OCI-LY1 (cell line): ENCODE measurements around the gene CAPG.

Source experiments
- H2AFZ ChIP-seq: fragments of 200-600 bp; sonication (generic), shearing (Covaris generic); 2 replicates; pipeline ENCODE4 v1.6.0; 2014; ENCODE audit warnings: antibody characterized with exemption, mild to moderate bottlenecking, low read length
- H3F3A ChIP-seq: fragments of 200-600 bp; sonication (generic), shearing (Covaris generic); 2 replicates; pipeline ENCODE4 v1.6.0; 2014; ENCODE audit warnings: mild to moderate bottlenecking, antibody characterized with exemption, low read length, moderate library complexity; ENCODE audit not compliant: insufficient read depth
- H3K27ac ChIP-seq: fragments of 200-600 bp; sonication (generic); 2 replicates; pipeline ENCODE4 v1.5.1; 2014; ENCODE audit warnings: low read length, mixed run types, mild to moderate bottlenecking, low read depth; ENCODE audit not compliant: poor library complexity, severe bottlenecking
- H3K27me3 ChIP-seq: fragments of 200-600 bp; sonication (generic); 2 replicates; pipeline ENCODE4 v1.6.0; 2014; ENCODE audit warnings: antibody characterized with exemption, mild to moderate bottlenecking, low read length, moderate library complexity; ENCODE audit not compliant: insufficient read depth
- H3K36me3 ChIP-seq: fragments of 200-600 bp; sonication (generic); 2 replicates; pipeline ENCODE4 v1.6.1; 2014; ENCODE audit warnings: mild to moderate bottlenecking, antibody characterized with exemption, low read length, moderate library complexity, mixed read lengths; ENCODE audit not compliant: insufficient read depth
- H3K4me1 ChIP-seq: fragments of 200-600 bp; sonication (generic); 2 replicates; pipeline ENCODE4 v1.5.1; 2014; ENCODE audit warnings: mild to moderate bottlenecking, low read length, moderate library complexity; ENCODE audit not compliant: insufficient read depth, severe bottlenecking
- H3K4me2 ChIP-seq: fragments of 200-600 bp; sonication (generic), shearing (Covaris generic); 2 replicates; pipeline ENCODE4 v1.6.1; 2014; ENCODE audit warnings: low read length
- H3K4me3 ChIP-seq: fragments of 200-600 bp; sonication (generic); 2 replicates; pipeline ENCODE4 v1.5.1; 2014; ENCODE audit warnings: low read length, low read depth, mild to moderate bottlenecking, mixed read lengths; ENCODE audit not compliant: poor library complexity, severe bottlenecking
- H3K79me2 ChIP-seq: fragments of 200-600 bp; shearing (Covaris generic); 2 replicates; pipeline ENCODE4 v1.6.1; 2016; ENCODE audit warnings: mixed run types, low read length, mixed read lengths; ENCODE audit not compliant: insufficient read depth
- H3K9ac ChIP-seq: fragments of 200-600 bp; sonication (generic), shearing (Covaris generic); 2 replicates; pipeline ENCODE4 v1.6.1; 2014; ENCODE audit warnings: mild to moderate bottlenecking, low read length, mixed read lengths
- H3K9me2 ChIP-seq: fragments of 200-600 bp; sonication (generic), shearing (Covaris generic); 2 replicates; pipeline ENCODE4 v1.6.1; 2014; ENCODE audit warnings: low read depth, mild to moderate bottlenecking, low read length, mixed read lengths
- H3K9me3 ChIP-seq: fragments of 200-600 bp; shearing (Covaris generic); 2 replicates; pipeline ENCODE4 v1.6.1; 2014; ENCODE audit warnings: low read length, mixed read lengths
- H4K20me1 ChIP-seq: fragments of 200-600 bp; sonication (generic), shearing (Covaris generic); 2 replicates; pipeline ENCODE4 v1.6.0; 2016; ENCODE audit warnings: mild to moderate bottlenecking, low read length; ENCODE audit not compliant: insufficient read depth
- CTCF ChIP-seq: fragments of 200-600 bp; sonication (generic), shearing (Covaris generic); IDR thresholded peaks from 2 replicates; pipeline ENCODE4 v1.5.1; 2017; ENCODE audit warnings: mild to moderate bottlenecking, antibody characterized with exemption, low read length, moderate library complexity, mixed read lengths
- EZH2 ChIP-seq: fragments of 200-600 bp; sonication (generic), shearing (Covaris generic); IDR thresholded peaks from 2 replicates; pipeline ENCODE4 v1.8.0; 2017; ENCODE audit warnings: borderline replicate concordance, mixed run types, mild to moderate bottlenecking, antibody characterized with exemption, low read length, moderate library complexity, mixed read lengths

The CAPG gene

GRCh38 chr2:85388878-85389538, 21.2 kb downstream of the CAPG start:
- H3K36me3 ChIP-seq = peaks cover 7% of the 10 kb centered on the region; the same call in 1 of the 2 replicates
- no peaks in the 10 kb centered on the region for H3K9me2 ChIP-seq
- H3K27ac ChIP-seq = no peak overlapping the region
- no peaks in the 10 kb centered on the region for H3K9me3 ChIP-seq
- peaks cover 13% of the 10 kb centered on the region for H3K4me1 ChIP-seq
- no peak overlapping the region for H3K4me3 ChIP-seq
- H3F3A ChIP-seq = no peaks in the 10 kb centered on the region
- no peaks in the 10 kb centered on the region for H3K27me3 ChIP-seq
- H3K79me2 ChIP-seq = no peaks in the 10 kb centered on the region
- no peak for TF ChIP-seq CTCF
- no peak for TF ChIP-seq EZH2
- no peak overlapping the region for H2AFZ ChIP-seq
- no peak overlapping the region for H3K9ac ChIP-seq
- H4K20me1 ChIP-seq = no peaks in the 10 kb centered on the region
- H3K4me2 ChIP-seq = no peak overlapping the region

- H3K4me3 ChIP-seq = no peak overlapping the region
- no peak for TF ChIP-seq CTCF
- TF ChIP-seq EZH2 = no peak
- no peak overlapping the region for H3K27ac ChIP-seq
- H3K36me3 ChIP-seq = peaks cover 7% of the 10 kb centered on the region; the same call in 1 of the 2 replicates
- H4K20me1 ChIP-seq = no peaks in the 10 kb centered on the region
- H3K4me1 ChIP-seq = peaks cover 11% of the 10 kb centered on the region
- no peaks in the 10 kb centered on the region for H3K9me3 ChIP-seq
- H3K9ac ChIP-seq = no peak overlapping the region
- no peaks in the 10 kb centered on the region for H3K9me2 ChIP-seq
- no peak overlapping the region for H3K4me2 ChIP-seq
- H3F3A ChIP-seq = no peaks in the 10 kb centered on the region
- no peak overlapping the region for H2AFZ ChIP-seq
- H3K27me3 ChIP-seq = no peaks in the 10 kb centered on the region
- no peaks in the 10 kb centered on the region for H3K79me2 ChIP-seq
Observed at GRCh38 chr2:85387754-85388153, 22.4 kb downstream of the CAPG start.

GRCh38 chr2:85385746-85386145, 24.4 kb downstream of the CAPG start:
- Histone ChIP-seq H3K27me3 (no peaks in the 10 kb centered on the region), H4K20me1 (no peaks in the 10 kb centered on the region), H3K4me2 (no peak overlapping the region), H3K27ac (no peak overlapping the region), H3K4me1 (no peaks in the 10 kb centered on the region), H3K4me3 (no peak overlapping the region), H3K79me2 (no peaks in the 10 kb centered on the region), H2AFZ (no peak overlapping the region), H3K9ac (no peak overlapping the region), H3K36me3 (peaks cover 11% of the 10 kb centered on the region), H3K9me2 (no peaks in the 10 kb centered on the region), H3F3A (no peaks in the 10 kb centered on the region), H3K9me3 (no peaks in the 10 kb centered on the region)
- no peak for TF ChIP-seq EZH2
- no peak for TF ChIP-seq CTCF
